HG02970 (cell line): ENCODE data around the gene TSPOAP1.

Experiments
- ATAC-seq: cut with Tn5 transposase; IDR thresholded peaks from one replicate; pipeline ENCODE4 v1.9.1; 2021; ENCODE audit warnings: mild to moderate bottlenecking, moderate library complexity, moderate number of reproducible peaks; ENCODE audit not compliant: unreplicated experiment, low FRiP score

Gene TSPOAP1

GRCh38 chr17:58267347-58268324 lies 61.0 kb downstream of the TSPOAP1 start:
- no peak for ATAC-seq

- no peak for ATAC-seq
These were observed 62.4 kb downstream of the TSPOAP1 start for GRCh38 chr17:58265902-58266875.

- no peak for ATAC-seq
These were observed 63.3 kb downstream of the TSPOAP1 start for GRCh38 chr17:58265271-58265670.

- ATAC-seq, result no peak
These were observed 64.0 kb downstream of the TSPOAP1 start for GRCh38 chr17:58264407-58265103.

GRCh38 chr17:58263773-58264172 lies 64.8 kb downstream of the TSPOAP1 start:
- ATAC-seq, result no peak

- no peak for ATAC-seq
These were observed 66.4 kb downstream of the TSPOAP1 start for GRCh38 chr17:58262149-58262548.

- ATAC-seq, result no peak
These were observed 73.8 kb downstream of the TSPOAP1 start for GRCh38 chr17:58254803-58255202.

- ATAC-seq, result no peak
These were observed 75.5 kb downstream of the TSPOAP1 start for GRCh38 chr17:58253082-58253481.

GRCh38 chr17:58252141-58252540 lies 76.5 kb downstream of the TSPOAP1 start:
- no peak for ATAC-seq
